GM18505 (cell line): ENCODE data around the gene INF2.

Source experiments
- ATAC-seq: cut with Tn5 transposase; IDR thresholded peaks from one replicate; pipeline ENCODE4 v1.9.1; 2021; ENCODE audit not compliant: unreplicated experiment
- POLR2A ChIP-seq: IDR thresholded peaks from 4 replicates; pipeline ENCODE4 v1.6.1; 2011; ENCODE audit warnings: borderline replicate concordance; ENCODE audit not compliant: insufficient read depth, insufficient read length; ENCODE audit errors: extremely low read depth

Gene INF2

GRCh38 chr14:104710071-104710735, 20.8 kb downstream of the INF2 start:
- TF ChIP-seq POLR2A: no peak
- ATAC-seq: no peak

- ATAC-seq: no peak
- TF ChIP-seq POLR2A: no peak
Observed at GRCh38 chr14:104712881-104713734, 23.7 kb downstream of the INF2 start.

GRCh38 chr14:104714066-104714465, 24.6 kb downstream of the INF2 start:
- ATAC-seq: no peak
- TF ChIP-seq POLR2A: no peak

- no peak for ATAC-seq
Observed at GRCh38 chr14:104714681-104715080, 25.3 kb downstream of the INF2 start.

DNA sequence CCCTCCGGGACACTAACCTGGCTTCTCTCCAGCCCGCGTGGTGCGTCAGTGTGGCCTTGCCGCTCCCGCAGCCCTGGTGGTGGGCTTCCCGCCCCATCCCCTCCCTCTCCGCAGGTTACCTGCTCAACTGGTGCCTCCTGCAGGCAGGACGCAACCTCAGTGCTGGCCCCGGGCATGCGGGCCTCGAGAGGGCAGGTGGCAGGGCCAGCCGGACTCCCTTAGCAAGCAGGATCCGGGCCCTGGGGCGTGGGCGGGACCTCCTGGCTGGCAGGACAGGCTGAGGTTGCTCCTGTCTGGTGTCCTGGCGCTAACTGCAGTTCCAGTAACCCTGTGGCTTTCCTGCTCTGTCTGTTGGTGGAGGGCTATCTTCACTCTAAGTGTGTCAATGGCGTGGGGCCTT, 26.0 kb downstream of the INF2 start:
- no peak for ATAC-seq
- TF ChIP-seq POLR2A: no peak

More at GRCh38 chr14:104714681-104715080, 25.3 kb downstream of the INF2 start:
- TF ChIP-seq POLR2A: no peak

GRCh38 chr14:104715871-104716270, 26.5 kb downstream of the INF2 start:
- no peak for ATAC-seq

GRCh38 chr14:104717137-104717536, 27.7 kb downstream of the INF2 start:
- no peak for ATAC-seq
- no peak for TF ChIP-seq POLR2A

More at GRCh38 chr14:104715871-104716270, 26.5 kb downstream of the INF2 start:
- no peak for TF ChIP-seq POLR2A

DNA sequence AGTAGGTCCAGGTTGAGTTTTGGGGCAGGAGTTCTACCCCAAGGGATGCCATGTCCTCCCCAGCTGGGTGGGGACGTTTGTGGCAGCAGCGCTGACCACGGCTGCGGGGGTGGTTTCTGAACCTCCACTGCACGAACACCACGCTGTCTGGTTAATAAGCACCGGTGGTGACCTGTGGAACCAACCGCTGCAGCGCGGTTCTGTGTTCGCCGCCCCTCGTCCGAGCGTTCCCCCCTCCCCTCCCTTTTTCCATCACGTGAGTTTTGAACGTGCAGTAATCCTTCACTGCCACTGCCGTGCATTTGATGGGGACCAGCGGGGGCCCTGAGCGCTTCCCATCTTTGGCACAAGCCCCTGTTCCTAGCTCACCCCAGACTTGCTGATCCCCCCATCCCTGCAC, 28.2 kb downstream of the INF2 start:
- ATAC-seq: no peak
- no peak for TF ChIP-seq POLR2A

DNA sequence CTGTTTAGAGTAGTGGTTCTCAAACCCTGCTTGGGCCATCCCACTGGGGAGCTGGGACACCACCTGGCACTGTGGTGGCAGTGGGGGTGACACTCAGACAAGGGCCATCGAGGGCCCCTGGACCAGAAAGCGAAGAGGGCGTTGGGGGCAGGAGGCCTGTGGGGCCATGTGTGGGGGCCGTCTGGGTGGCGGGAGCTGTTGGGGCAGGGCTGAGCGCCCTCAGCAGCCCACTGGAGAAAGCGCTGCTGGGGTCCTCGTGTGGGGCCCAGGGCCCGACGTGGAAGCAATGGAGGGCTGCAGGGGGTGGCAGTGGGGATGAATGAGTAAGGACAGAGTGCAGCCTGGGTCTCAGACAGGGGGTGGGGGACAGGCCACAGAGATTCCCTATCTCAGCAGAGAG, 28.7 kb downstream of the INF2 start:
- ATAC-seq: no peak
- no peak for TF ChIP-seq POLR2A

DNA sequence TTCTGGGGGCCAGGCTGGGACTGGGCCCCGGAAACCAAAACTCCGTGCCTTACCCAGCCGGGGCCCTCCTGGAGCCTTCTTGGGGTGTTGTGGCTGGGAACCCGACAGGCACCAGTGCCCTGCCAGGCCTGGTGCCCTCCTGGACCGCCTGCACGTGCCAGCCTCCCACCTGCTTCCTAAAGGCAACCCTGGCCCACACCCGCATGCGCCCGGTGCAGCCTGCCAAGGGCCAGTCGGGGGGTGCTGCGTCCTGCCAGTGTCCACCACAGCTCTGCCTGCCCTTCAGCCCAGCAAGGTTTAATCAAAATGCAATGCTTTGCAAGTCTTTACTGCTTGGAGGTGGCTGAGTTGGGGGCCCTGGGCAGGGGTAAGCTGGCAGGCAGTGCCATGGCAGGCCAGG, 29.5 kb downstream of the INF2 start:
- ATAC-seq: no peak

DNA sequence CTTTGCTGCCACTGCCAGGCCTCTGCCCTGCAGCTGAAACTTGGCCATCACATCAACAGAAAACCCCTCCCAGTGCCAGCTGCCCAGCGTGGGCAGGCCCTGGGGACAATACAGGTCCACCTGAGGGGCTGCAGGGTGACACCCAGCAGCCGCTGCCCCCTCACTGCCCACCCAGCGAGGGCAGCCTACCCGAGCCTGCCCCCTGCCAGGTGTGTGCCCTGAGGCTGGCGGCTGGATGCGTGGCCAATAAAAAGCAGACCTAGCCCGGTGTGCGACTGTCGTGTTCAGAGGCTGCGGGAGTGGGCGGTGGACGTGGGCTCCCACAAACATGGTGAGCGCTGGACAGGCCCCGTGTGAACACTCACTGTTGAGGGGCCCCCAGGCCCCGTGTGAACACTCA, 29.9 kb downstream of the INF2 start:
- no peak for TF ChIP-seq POLR2A
- no peak for ATAC-seq

More for the DNA sequence above, 29.5 kb downstream of the INF2 start:
- no peak for TF ChIP-seq POLR2A

- TF ChIP-seq POLR2A: no peak
- ATAC-seq: no peak
Observed at GRCh38 chr14:104721505-104722431, 32.4 kb downstream of the INF2 start.
